ENCODE data around the gene FAHD2A. TPM values are rescaled to one million over a fixed set of nuclear protein-coding genes. Genes with fewer than 3 reads are reported as not detected.

Gene FAHD2A
- total RNA-seq, 2 donors from 2014 or later, result 11.7 to 23.6 TPM

DNA sequence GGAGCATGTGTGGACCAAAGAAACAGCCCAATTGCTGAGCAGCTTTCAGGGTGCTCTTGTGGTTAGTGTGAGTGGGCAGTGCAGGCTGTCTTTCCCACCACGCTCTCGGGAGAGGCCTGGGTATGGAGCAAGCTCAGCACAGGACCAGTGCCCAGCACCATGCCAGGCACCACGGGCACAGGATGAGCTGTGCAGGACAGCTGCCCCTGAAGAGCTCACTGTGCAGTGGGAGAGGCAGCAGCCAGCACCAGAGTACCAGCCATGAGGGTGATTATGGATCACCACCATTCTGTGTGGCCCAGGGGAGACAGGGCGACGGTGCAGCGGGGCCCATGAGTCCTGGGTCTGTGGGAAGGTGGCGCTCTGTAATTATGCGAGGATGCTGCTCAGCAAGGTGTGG lies 29.7 kb upstream of the FAHD2A start:
- H3K4me3 ChIP-seq, result no peak overlapping the region
- H3K4me1 ChIP-seq (ENCODE audit: control insufficient read depth in 1 of 2, low read depth in 2 of 2), result no peaks in the 10 kb centered on the region
- no peak for ATAC-seq (ENCODE audit: insufficient number of reproducible peaks, low FRiP score, low read depth)
- H3K27me3 ChIP-seq (replicated peaks; ENCODE audit: insufficient read depth), result no peaks in the 10 kb centered on the region
- no peak overlapping the region for H3K27ac ChIP-seq
- DNase-seq (ENCODE audit: low spot score), result no peak
- peaks cover 3% of the 10 kb centered on the region for H3K36me3 ChIP-seq
- TF ChIP-seq, protein P1, sequence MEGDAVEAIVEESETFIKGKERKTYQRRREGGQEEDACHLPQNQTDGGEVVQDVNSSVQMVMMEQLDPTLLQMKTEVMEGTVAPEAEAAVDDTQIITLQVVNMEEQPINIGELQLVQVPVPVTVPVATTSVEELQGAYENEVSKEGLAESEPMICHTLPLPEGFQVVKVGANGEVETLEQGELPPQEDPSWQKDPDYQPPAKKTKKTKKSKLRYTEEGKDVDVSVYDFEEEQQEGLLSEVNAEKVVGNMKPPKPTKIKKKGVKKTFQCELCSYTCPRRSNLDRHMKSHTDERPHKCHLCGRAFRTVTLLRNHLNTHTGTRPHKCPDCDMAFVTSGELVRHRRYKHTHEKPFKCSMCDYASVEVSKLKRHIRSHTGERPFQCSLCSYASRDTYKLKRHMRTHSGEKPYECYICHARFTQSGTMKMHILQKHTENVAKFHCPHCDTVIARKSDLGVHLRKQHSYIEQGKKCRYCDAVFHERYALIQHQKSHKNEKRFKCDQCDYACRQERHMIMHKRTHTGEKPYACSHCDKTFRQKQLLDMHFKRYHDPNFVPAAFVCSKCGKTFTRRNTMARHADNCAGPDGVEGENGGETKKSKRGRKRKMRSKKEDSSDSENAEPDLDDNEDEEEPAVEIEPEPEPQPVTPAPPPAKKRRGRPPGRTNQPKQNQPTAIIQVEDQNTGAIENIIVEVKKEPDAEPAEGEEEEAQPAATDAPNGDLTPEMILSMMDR (IDR thresholded peaks at IDR 0.05), result no peak
- no peaks in the 10 kb centered on the region for H3K9me3 ChIP-seq

DNA sequence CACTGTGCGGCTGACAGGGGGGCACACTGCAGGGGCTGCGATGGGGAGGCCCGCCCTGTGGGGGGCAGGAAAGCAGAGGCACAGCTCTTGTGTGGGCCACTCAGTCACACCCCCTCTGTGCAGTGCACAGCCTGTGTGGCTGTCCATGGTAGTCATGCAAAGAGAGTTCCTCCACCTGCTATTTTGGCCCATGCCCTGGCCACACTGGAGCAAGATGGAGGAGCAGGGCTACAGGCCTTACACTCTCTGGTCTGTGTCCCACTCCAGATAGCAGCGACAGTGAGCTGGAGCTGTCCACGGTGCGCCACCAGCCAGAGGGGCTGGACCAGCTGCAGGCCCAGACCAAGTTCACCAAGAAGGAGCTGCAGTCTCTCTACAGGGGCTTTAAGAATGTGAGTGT lies 28.5 kb upstream of the FAHD2A start:
- H3K9me3 ChIP-seq, result no peaks in the 10 kb centered on the region
- no peaks in the 10 kb centered on the region for H3K27me3 ChIP-seq (replicated peaks; ENCODE audit: insufficient read depth)
- DNase-seq (ENCODE audit: low spot score), result no peak
- peaks cover 3% of the 10 kb centered on the region for H3K36me3 ChIP-seq
- H3K4me3 ChIP-seq, result no peak overlapping the region
- H3K27ac ChIP-seq, result no peak overlapping the region
- no peak for ATAC-seq (ENCODE audit: insufficient number of reproducible peaks, low FRiP score, low read depth)
- no peaks in the 10 kb centered on the region for H3K4me1 ChIP-seq (ENCODE audit: control insufficient read depth in 1 of 2, low read depth in 2 of 2)
- TF ChIP-seq, protein P1 (IDR thresholded peaks at IDR 0.05), result no peak

DNA sequence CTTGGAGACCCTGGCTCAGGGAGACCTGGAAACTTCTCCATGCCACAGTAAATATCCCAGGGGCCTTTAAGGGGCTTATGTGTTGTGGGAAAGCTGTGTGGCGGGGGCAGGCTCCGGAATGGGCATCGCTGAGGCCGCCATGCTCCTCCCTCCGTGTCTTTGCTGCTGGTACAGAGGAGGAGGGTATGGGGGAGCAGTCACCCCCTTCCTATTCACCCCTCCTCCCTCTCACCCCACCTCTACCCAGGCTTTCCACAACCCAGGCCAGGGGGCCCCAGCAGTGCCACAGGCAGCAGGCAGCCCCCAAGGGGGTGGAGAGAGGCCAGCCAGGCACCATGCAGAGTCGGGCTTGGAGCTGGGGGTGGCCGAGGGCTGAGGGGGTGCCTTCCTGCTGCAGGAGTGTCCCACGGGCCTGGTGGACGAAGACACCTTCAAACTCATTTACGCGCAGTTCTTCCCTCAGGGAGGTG lies 28.0 kb upstream of the FAHD2A start:
- Histone ChIP-seq H3K9me3 (no peaks in the 10 kb centered on the region), H3K27me3 (replicated peaks; ENCODE audit: insufficient read depth) (no peaks in the 10 kb centered on the region), H3K4me3 (no peak overlapping the region), H3K4me1 (ENCODE audit: control insufficient read depth in 1 of 2, low read depth in 2 of 2) (no peaks in the 10 kb centered on the region), H3K27ac (no peak overlapping the region), H3K36me3 (peaks cover 3% of the 10 kb centered on the region)
- ATAC-seq (ENCODE audit: insufficient number of reproducible peaks, low FRiP score, low read depth), result no peak
- TF ChIP-seq, protein P1 (IDR thresholded peaks at IDR 0.05), result no peak
- DNase-seq (ENCODE audit: low spot score), result no peak

DNA sequence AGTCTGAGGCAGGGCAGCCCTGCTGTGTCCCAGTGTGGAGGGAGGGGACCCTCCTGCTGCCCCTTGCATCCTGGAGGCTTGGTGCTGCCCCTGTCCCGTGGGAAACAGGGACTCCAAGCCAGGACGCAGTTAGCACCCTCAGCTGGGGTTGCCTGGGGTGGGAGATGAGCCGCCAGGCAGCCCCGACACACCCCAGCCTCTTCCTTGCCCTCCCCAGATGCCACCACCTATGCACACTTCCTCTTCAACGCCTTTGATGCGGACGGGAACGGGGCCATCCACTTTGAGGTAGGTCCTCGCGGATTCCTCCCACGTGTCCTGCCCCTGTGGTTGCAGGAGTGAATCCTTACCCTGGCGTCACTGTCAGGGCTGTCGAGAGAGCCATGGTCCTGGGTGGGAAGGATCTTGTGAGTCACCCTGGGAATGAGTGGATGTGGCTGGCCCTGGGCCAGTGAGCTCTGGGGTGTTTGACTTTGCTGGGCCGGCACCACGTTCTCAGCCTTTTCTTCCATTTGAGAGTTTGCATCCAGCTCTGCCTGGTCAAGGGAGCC lies 27.5 kb upstream of the FAHD2A start:
- no peaks in the 10 kb centered on the region for H3K9me3 ChIP-seq
- H3K4me1 ChIP-seq (ENCODE audit: control insufficient read depth in 1 of 2, low read depth in 2 of 2), result no peaks in the 10 kb centered on the region
- DNase-seq (ENCODE audit: low spot score), result no peak
- ATAC-seq (ENCODE audit: insufficient number of reproducible peaks, low FRiP score, low read depth), result no peak
- H3K27ac ChIP-seq, result no peak overlapping the region
- TF ChIP-seq, protein P1 (IDR thresholded peaks at IDR 0.05), result no peak
- peaks cover 3% of the 10 kb centered on the region for H3K36me3 ChIP-seq
- no peaks in the 10 kb centered on the region for H3K27me3 ChIP-seq (replicated peaks; ENCODE audit: insufficient read depth)
- H3K4me3 ChIP-seq, result no peak overlapping the region

DNA sequence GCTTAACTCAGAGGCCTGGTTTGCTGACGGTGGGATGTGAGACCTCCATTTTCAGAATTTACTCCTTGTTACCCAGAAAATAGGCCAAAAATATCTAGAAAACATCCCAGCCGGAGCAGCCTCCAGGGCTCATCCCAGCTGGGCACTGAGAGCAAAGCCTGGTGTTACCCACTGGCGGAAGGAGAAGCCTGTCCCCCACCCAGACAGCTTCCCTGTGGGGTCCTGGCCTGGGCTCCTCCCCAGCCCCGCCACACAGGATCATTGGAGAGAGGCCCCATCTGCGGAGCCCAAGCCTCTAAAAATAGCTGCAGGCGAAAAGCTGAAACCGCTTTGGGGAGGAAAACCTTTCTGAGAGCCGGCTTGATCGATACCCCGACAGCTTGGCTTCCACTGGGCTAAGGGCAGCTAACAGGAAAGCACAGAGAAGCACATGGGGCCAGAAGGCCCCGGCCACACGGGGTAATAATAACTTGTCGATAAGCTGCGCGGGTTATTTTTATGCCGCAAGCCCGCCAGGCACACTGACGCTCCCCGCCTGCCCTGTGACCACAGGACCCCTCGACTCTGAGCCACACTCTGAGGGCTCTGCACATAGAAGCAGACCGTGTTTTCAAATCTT lies 26.9 kb upstream of the FAHD2A start:
- ATAC-seq (ENCODE audit: insufficient number of reproducible peaks, low FRiP score, low read depth), result no peak
- Histone ChIP-seq H3K4me1 (ENCODE audit: control insufficient read depth in 1 of 2, low read depth in 2 of 2) (no peaks in the 10 kb centered on the region), H3K9me3 (no peaks in the 10 kb centered on the region), H3K27ac (no peak overlapping the region), H3K27me3 (replicated peaks; ENCODE audit: insufficient read depth) (no peaks in the 10 kb centered on the region), H3K36me3 (peaks cover 3% of the 10 kb centered on the region), H3K4me3 (no peak overlapping the region)
- TF ChIP-seq, protein P1 (IDR thresholded peaks at IDR 0.05), result no peak
- no peak for DNase-seq (ENCODE audit: low spot score)
